GM23338 (cell line): ENCODE measurements around the gene C1orf21. TPM values are rescaled to one million over a fixed set of nuclear protein-coding genes. Genes with fewer than 3 reads are reported as not detected.

ENCODE experiments used
- ATAC-seq: fragments of 200-7000 bp; cut with Tn5 transposase; 3 replicates; pipeline ENCODE4 v1.9.1; 2020
- DNase-seq: peaks from one replicate; pipeline ENCODE4 v3.0.0-alpha.2; 2015; ENCODE audit warnings: low spot score
- H2AFZ ChIP-seq: fragments of 200-600 bp; sonication (generic); 2 replicates; pipeline ENCODE4 v1.8.0; 2016; ENCODE audit warnings: antibody characterized with exemption, mild to moderate bottlenecking, moderate library complexity
- H3F3A ChIP-seq: fragments of 200-600 bp; sonication (generic); replicated peaks from 2 replicates; pipeline ENCODE4 v1.8.0; 2017; ENCODE audit warnings: antibody characterized with exemption, mixed run types, low read depth
- H3K27ac ChIP-seq: fragments of 200-600 bp; sonication (generic); 2 replicates; pipeline ENCODE4 v1.6.1; 2016; ENCODE audit warnings: low read depth
- H3K27me3 ChIP-seq: fragments of 200-600 bp; sonication (generic); 2 replicates; pipeline ENCODE4 v1.8.0; 2016; ENCODE audit warnings: mild to moderate bottlenecking, mixed run types, moderate library complexity; ENCODE audit not compliant: insufficient read depth
- H3K36me3 ChIP-seq: fragments of 200-600 bp; sonication (generic); 2 replicates; pipeline ENCODE4 v1.8.0; 2016; ENCODE audit warnings: mild to moderate bottlenecking; ENCODE audit not compliant: insufficient read depth
- H3K4me1 ChIP-seq: fragments of 200-600 bp; sonication (generic); 2 replicates; pipeline ENCODE4 v1.8.0; 2016; ENCODE audit warnings: mild to moderate bottlenecking, moderate library complexity; ENCODE audit not compliant: insufficient read depth
- H3K4me2 ChIP-seq: fragments of 200-600 bp; sonication (generic); 2 replicates; pipeline ENCODE4 v1.7.1; 2017; ENCODE audit warnings: mixed run types
- H3K4me3 ChIP-seq: fragments of 200-600 bp; sonication (generic); 2 replicates; pipeline ENCODE4 v1.6.1; 2016; ENCODE audit warnings: mixed run types
- H3K79me2 ChIP-seq: fragments of 200-600 bp; sonication (generic); replicated peaks from 2 replicates; pipeline ENCODE4 v1.8.0; 2017; ENCODE audit warnings: mild to moderate bottlenecking; ENCODE audit not compliant: insufficient read depth
- H3K9me2 ChIP-seq: fragments of 200-600 bp; sonication (generic); 2 replicates; pipeline ENCODE4 v1.8.0; 2017; ENCODE audit not compliant: insufficient read depth
- H4K20me1 ChIP-seq: fragments of 200-600 bp; sonication (generic); replicated peaks from 2 replicates; pipeline ENCODE4 v1.8.0; 2017; ENCODE audit warnings: mild to moderate bottlenecking; ENCODE audit not compliant: insufficient read depth
- H3K27ac Mint-ChIP-seq: 2 replicates; pipeline ENCODE4 v1.8.0; 2020; ENCODE audit warnings: inconsistent platforms, mild to moderate bottlenecking, moderate library complexity, mixed read lengths
- H3K27me3 Mint-ChIP-seq: 3 replicates; pipeline ENCODE4 v1.8.0; 2022; ENCODE audit warnings: low read depth, mild to moderate bottlenecking, moderate library complexity, mixed read lengths, inconsistent platforms; ENCODE audit not compliant: insufficient read depth, poor library complexity
- H3K36me3 Mint-ChIP-seq: 3 replicates; pipeline ENCODE4 v1.8.0; 2021; ENCODE audit warnings: low read depth, mild to moderate bottlenecking, inconsistent platforms, moderate library complexity, mixed read lengths
- H3K4me1 Mint-ChIP-seq: 3 replicates; pipeline ENCODE4 v1.8.0; 2020; ENCODE audit warnings: mild to moderate bottlenecking, inconsistent platforms, mixed read lengths
- H3K4me3 Mint-ChIP-seq: 3 replicates; pipeline ENCODE4 v1.8.0; 2021; ENCODE audit warnings: moderate library complexity, mild to moderate bottlenecking, inconsistent platforms, mixed read lengths
- H3K9me3 Mint-ChIP-seq: 3 replicates; pipeline ENCODE4 v1.8.0; 2020; ENCODE audit warnings: moderate library complexity, mild to moderate bottlenecking, inconsistent platforms, mixed read lengths
- ETS1 ChIP-seq: IDR thresholded peaks from 2 replicates; pipeline ENCODE4 v1.6.1; 2016; ENCODE audit warnings: antibody characterized with exemption
- JUNB ChIP-seq: IDR thresholded peaks from one replicate; pipeline ENCODE4 v1.6.1; 2016; ENCODE audit warnings: antibody characterized with exemption; ENCODE audit not compliant: unreplicated experiment
- ZNF331 ChIP-seq: fragments of 250-450 bp; sonication (Bioruptor Pico); IDR thresholded peaks from 2 replicates; pipeline ENCODE4 v1.5.0; 2020; ENCODE audit warnings: low read depth, mild to moderate bottlenecking, moderate library complexity
- ZNF462 ChIP-seq: fragments of 250-450 bp; sonication (Bioruptor Pico); IDR thresholded peaks from 2 replicates; pipeline ENCODE4 v1.5.0; 2020; ENCODE audit warnings: mild to moderate bottlenecking, moderate library complexity
- polyA plus RNA-seq: library from polyadenylated mRNA; unstranded; fragments of >200 nt; fragmentation: Nextera tagmentation; extraction: Ambion mirVana; gene quantifications from 2 replicates; pipeline ENCODE4 v1.2.1, GENCODE V29; 2016
- total RNA-seq: library from RNA; depleted of rRNA; stranded (reverse); fragments of >200 nt; shearing (Covaris generic); gene quantifications from 2 replicates; pipeline ENCODE4 v1.2.3, GENCODE V29; 2014

C1orf21 gene
- total and polyA plus RNA-seq, 2 experiments from 2014 or later, result 28.0 to 40.4 TPM

GRCh38 chr1:184677344-184677743 is 290.5 kb downstream of the C1orf21 start:
- no peak overlapping the region for H3K27ac ChIP-seq
- no peak overlapping the region for H2AFZ ChIP-seq
- H3K79me2 ChIP-seq, result no peaks in the 10 kb centered on the region
- H3K27ac Mint-ChIP-seq, result no peak overlapping the region
- peaks cover 16% of the 10 kb centered on the region for H3K4me1 ChIP-seq
- TF ChIP-seq ZNF462 (no peak), ETS1 (no peak), JUNB (no peak), ZNF331 (CRISPR knock-in tag) (no peak)
- peaks cover 14% of the 10 kb centered on the region for H3K9me3 Mint-ChIP-seq
- no peaks in the 10 kb centered on the region for H3F3A ChIP-seq
- H3K4me3 Mint-ChIP-seq, result no peak overlapping the region
- ATAC-seq (no peak), DNase-seq (no peak)
- peaks cover 20% of the 10 kb centered on the region for H3K4me1 Mint-ChIP-seq
- peaks cover 4% of the 10 kb centered on the region for H3K27me3 Mint-ChIP-seq
- no peaks in the 10 kb centered on the region for H4K20me1 ChIP-seq
- no peaks in the 10 kb centered on the region for H3K9me2 ChIP-seq
- no peaks in the 10 kb centered on the region for H3K27me3 ChIP-seq
- peaks cover 6% of the 10 kb centered on the region; the same call in 2 of the 3 replicates for H3K36me3 Mint-ChIP-seq
- no peak overlapping the region for H3K4me2 ChIP-seq
- no peak overlapping the region for H3K4me3 ChIP-seq
- no peaks in the 10 kb centered on the region for H3K36me3 ChIP-seq
